IPS-NIHi11 (cell line): Measurements from ENCODE around the gene BOLA2B.
"Not testable (repeated sequence)": the region's sequence is repeated elsewhere in the genome, so short reads cannot be mapped to it uniquely, and the experiment has no call there.

Experiments used
- DNase-seq: peaks from one replicate; pipeline ENCODE4 v3.0.0; 2012; ENCODE audit warnings: mixed read lengths, low spot score

BOLA2B gene

GRCh38 chr16:30184096-30184890 lies 9.2 kb downstream of the BOLA2B start:
- DNase-seq: no peak

- DNase-seq: peak; percentile 88
These were observed 10.0 kb downstream of the BOLA2B start, which contains the start of gene CORO1A for GRCh38 chr16:30183233-30184095. TSS of gene CORO1A (plus strand) at chr16:30183602. CDS start at chr16:30185210, 1,608 bp downstream.

- DNase-seq: no peak
These were observed 12.7 kb downstream of the BOLA2B start for GRCh38 chr16:30180741-30181140.

GRCh38 chr16:30179931-30180330 lies 13.5 kb downstream of the BOLA2B start:
- DNase-seq: no peak

GRCh38 chr16:30179195-30179594 lies 14.3 kb downstream of the BOLA2B start:
- DNase-seq: no peak

GRCh38 chr16:30176876-30177275 lies 16.6 kb downstream of the BOLA2B start:
- not testable (repeated sequence) for DNase-seq

- no peak for DNase-seq
These were observed 20.4 kb downstream of the BOLA2B start for GRCh38 chr16:30173054-30173453.

- not testable (repeated sequence) for DNase-seq
These were observed 23.3 kb downstream of the BOLA2B start for GRCh38 chr16:30170145-30170544.

- not testable (repeated sequence) for DNase-seq
These were observed 24.1 kb downstream of the BOLA2B start for GRCh38 chr16:30169416-30169815.

- not testable (repeated sequence) for DNase-seq
These were observed 24.7 kb downstream of the BOLA2B start for GRCh38 chr16:30168746-30169145.

- no peak for DNase-seq
These were observed 27.1 kb downstream of the BOLA2B start for GRCh38 chr16:30166202-30166902.

- DNase-seq: no peak
These were observed 29.9 kb downstream of the BOLA2B start for GRCh38 chr16:30163538-30163937.

GRCh38 chr16:30157214-30157613 lies 36.3 kb downstream of the BOLA2B start:
- DNase-seq: no peak

GRCh38 chr16:30155188-30155587 lies 38.3 kb downstream of the BOLA2B start:
- DNase-seq: no peak

GRCh38 chr16:30152517-30152916 lies 40.9 kb downstream of the BOLA2B start:
- DNase-seq: no peak

- DNase-seq: no peak
These were observed 42.4 kb downstream of the BOLA2B start for GRCh38 chr16:30151091-30151490.

GRCh38 chr16:30149250-30149930 lies 44.1 kb downstream of the BOLA2B start:
- no peak for DNase-seq

GRCh38 chr16:30147843-30148510 lies 45.5 kb downstream of the BOLA2B start:
- no peak for DNase-seq

- DNase-seq: no peak
These were observed 47.8 kb downstream of the BOLA2B start for GRCh38 chr16:30145657-30146056.

- DNase-seq: no peak
These were observed 48.5 kb downstream of the BOLA2B start for GRCh38 chr16:30144917-30145316.

GRCh38 chr16:30144017-30144416 lies 49.4 kb downstream of the BOLA2B start:
- DNase-seq: no peak
